Measurements from ENCODE around the gene SETX.

DNA sequence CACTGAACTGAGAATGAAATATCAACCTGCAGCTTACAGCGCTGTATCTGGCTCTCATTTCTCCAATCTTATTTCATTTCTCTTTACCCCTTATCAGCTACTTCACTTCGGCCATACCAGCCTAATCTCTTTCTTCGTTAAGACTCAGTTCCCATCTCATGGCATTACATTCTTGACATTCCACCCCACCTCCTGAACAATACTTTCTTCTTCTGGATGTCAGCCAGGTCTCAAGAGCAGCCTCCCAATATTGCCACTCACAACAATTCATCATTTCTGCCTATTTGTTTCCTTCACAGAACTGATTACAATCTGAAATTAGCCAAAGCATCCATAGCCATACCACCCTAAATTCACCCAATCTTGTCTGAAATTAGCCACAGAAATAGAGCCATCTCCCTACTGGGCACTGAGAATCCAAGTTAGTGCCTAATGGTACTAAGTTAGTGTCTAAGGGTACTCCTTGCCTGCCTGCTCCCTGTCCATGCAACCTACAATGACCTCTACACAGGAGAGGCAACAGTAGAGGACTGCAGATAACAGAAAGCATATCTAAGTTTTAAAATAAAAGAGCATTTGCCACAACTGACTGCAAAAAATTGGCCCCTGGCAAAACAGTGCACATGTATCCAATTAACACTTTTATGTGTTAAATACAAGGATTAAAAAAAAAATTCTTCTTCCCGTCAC, 35.2 kb downstream of the SETX start:
- TF ChIP-seq, protein P1, sequence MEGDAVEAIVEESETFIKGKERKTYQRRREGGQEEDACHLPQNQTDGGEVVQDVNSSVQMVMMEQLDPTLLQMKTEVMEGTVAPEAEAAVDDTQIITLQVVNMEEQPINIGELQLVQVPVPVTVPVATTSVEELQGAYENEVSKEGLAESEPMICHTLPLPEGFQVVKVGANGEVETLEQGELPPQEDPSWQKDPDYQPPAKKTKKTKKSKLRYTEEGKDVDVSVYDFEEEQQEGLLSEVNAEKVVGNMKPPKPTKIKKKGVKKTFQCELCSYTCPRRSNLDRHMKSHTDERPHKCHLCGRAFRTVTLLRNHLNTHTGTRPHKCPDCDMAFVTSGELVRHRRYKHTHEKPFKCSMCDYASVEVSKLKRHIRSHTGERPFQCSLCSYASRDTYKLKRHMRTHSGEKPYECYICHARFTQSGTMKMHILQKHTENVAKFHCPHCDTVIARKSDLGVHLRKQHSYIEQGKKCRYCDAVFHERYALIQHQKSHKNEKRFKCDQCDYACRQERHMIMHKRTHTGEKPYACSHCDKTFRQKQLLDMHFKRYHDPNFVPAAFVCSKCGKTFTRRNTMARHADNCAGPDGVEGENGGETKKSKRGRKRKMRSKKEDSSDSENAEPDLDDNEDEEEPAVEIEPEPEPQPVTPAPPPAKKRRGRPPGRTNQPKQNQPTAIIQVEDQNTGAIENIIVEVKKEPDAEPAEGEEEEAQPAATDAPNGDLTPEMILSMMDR (IDR thresholded peaks at IDR 0.05; ENCODE audit: low read depth, low read length) = no peak
- no peak for TF ChIP-seq EZH2phosphoT487 (IDR thresholded peaks at IDR 0.05; ENCODE audit: low read depth)

Measured in OCI-LY3 (cell line).